ENCODE results near the gene RTN4RL1.
"Not testable (repeated sequence)": the region's sequence is repeated elsewhere in the genome, so short reads cannot be mapped to it uniquely, and the experiment has no call there.

RTN4RL1 gene

GRCh38 chr17:1982793-1983366 is 42.3 kb downstream of the RTN4RL1 start:
- H3K27ac Mint-ChIP-seq, DNase-seq, H3K9me3 Mint-ChIP-seq, H3K36me3 Mint-ChIP-seq, H3K4me3 Mint-ChIP-seq, CTCF ChIA-PET, H3K4me1 Mint-ChIP-seq: not testable (repeated sequence)
- H3K27me3 Mint-ChIP-seq: peaks cover 70% of the 10 kb centered on the region

GRCh38 chr17:1980665-1981250 is 44.4 kb downstream of the RTN4RL1 start:
- H3K4me3 Mint-ChIP-seq: no peak overlapping the region
- no peaks in the 10 kb centered on the region for H3K36me3 Mint-ChIP-seq
- peaks cover 17% of the 10 kb centered on the region for H3K4me1 Mint-ChIP-seq
- CTCF ChIA-PET: no interaction called here
- H3K27ac Mint-ChIP-seq: no peak overlapping the region
- no peaks in the 10 kb centered on the region for H3K9me3 Mint-ChIP-seq
- H3K27me3 Mint-ChIP-seq: peaks cover 83% of the 10 kb centered on the region
- DNase-seq: no peak

- H3K36me3 Mint-ChIP-seq: no peaks in the 10 kb centered on the region
- no peak overlapping the region for H3K27ac Mint-ChIP-seq
- CTCF ChIA-PET: no interaction called here
- peaks cover 26% of the 10 kb centered on the region for H3K4me1 Mint-ChIP-seq
- H3K4me3 Mint-ChIP-seq: no peak overlapping the region
- H3K9me3 Mint-ChIP-seq: no peaks in the 10 kb centered on the region
- no peak for DNase-seq
- H3K27me3 Mint-ChIP-seq: peaks cover 90% of the 10 kb centered on the region
Observed at GRCh38 chr17:1979182-1979985, 45.8 kb downstream of the RTN4RL1 start.

GRCh38 chr17:1978396-1978949 is 46.7 kb downstream of the RTN4RL1 start:
- no peak overlapping the region for H3K4me3 Mint-ChIP-seq
- no peak for DNase-seq
- peaks cover 28% of the 10 kb centered on the region for H3K4me1 Mint-ChIP-seq
- CTCF ChIA-PET: no interaction called here
- no peaks in the 10 kb centered on the region for H3K36me3 Mint-ChIP-seq
- H3K9me3 Mint-ChIP-seq: no peaks in the 10 kb centered on the region
- H3K27me3 Mint-ChIP-seq: peaks cover 85% of the 10 kb centered on the region
- H3K27ac Mint-ChIP-seq: no peak overlapping the region

- H3K36me3 Mint-ChIP-seq: no peaks in the 10 kb centered on the region
- peak; percentile 26 for DNase-seq
- CTCF ChIA-PET: no interaction called here
- H3K27me3 Mint-ChIP-seq: peaks cover 85% of the 10 kb centered on the region
- no peaks in the 10 kb centered on the region for H3K9me3 Mint-ChIP-seq
- H3K27ac Mint-ChIP-seq: no peak overlapping the region
- H3K4me3 Mint-ChIP-seq: no peak overlapping the region
- H3K4me1 Mint-ChIP-seq: peaks cover 28% of the 10 kb centered on the region
Observed at GRCh38 chr17:1977583-1978395, 47.3 kb downstream of the RTN4RL1 start.

GRCh38 chr17:1976683-1977064 is 48.5 kb downstream of the RTN4RL1 start:
- Mint-ChIP-seq H3K9me3 (no peaks in the 10 kb centered on the region), H3K4me3 (no peak overlapping the region), H3K27me3 (peaks cover 86% of the 10 kb centered on the region), H3K27ac (no peak overlapping the region), H3K4me1 (peaks cover 33% of the 10 kb centered on the region), H3K36me3 (no peaks in the 10 kb centered on the region)
- CTCF ChIA-PET: no interaction called here
- no peak for DNase-seq

- Mint-ChIP-seq H3K4me1 (peaks cover 33% of the 10 kb centered on the region), H3K27ac (no peak overlapping the region), H3K9me3 (no peaks in the 10 kb centered on the region), H3K27me3 (peaks cover 81% of the 10 kb centered on the region), H3K4me3 (no peak overlapping the region), H3K36me3 (no peaks in the 10 kb centered on the region)
- CTCF ChIA-PET: interaction anchor here (1.5 kb wide), 1 partner anchor 50 kb away, joined by 3 read pairs; no protein-coding TSS in a partner anchor
- peak; percentile 41 for DNase-seq
Observed at GRCh38 chr17:1976000-1976682, 49.0 kb downstream of the RTN4RL1 start.

GRCh38 chr17:1975573-1975972 is 49.6 kb downstream of the RTN4RL1 start:
- no peak overlapping the region for H3K4me3 Mint-ChIP-seq
- H3K27me3 Mint-ChIP-seq: peaks cover 75% of the 10 kb centered on the region
- CTCF ChIA-PET: interaction anchor here (1.5 kb wide), 1 partner anchor 50 kb away, joined by 3 read pairs; no protein-coding TSS in a partner anchor
- peaks cover 33% of the 10 kb centered on the region for H3K4me1 Mint-ChIP-seq
- H3K27ac Mint-ChIP-seq: peak overlapping the region; percentile 15
- no peak for DNase-seq
- H3K36me3 Mint-ChIP-seq: no peaks in the 10 kb centered on the region
- no peaks in the 10 kb centered on the region for H3K9me3 Mint-ChIP-seq

GRCh38 chr17:1972487-1973160 is 52.5 kb downstream of the RTN4RL1 start:
- peaks cover 68% of the 10 kb centered on the region for H3K27me3 Mint-ChIP-seq
- no peak overlapping the region for H3K27ac Mint-ChIP-seq
- H3K4me1 Mint-ChIP-seq: peaks cover 30% of the 10 kb centered on the region
- no peaks in the 10 kb centered on the region for H3K9me3 Mint-ChIP-seq
- H3K36me3 Mint-ChIP-seq: no peaks in the 10 kb centered on the region
- DNase-seq: no peak
- CTCF ChIA-PET: interaction anchor here (1.3 kb wide), 1 partner anchor 64 kb away, joined by 3 read pairs; no protein-coding TSS in a partner anchor
- no peak overlapping the region for H3K4me3 Mint-ChIP-seq

- peaks cover 20% of the 10 kb centered on the region for H3K4me1 Mint-ChIP-seq
- no peaks in the 10 kb centered on the region for H3K9me3 Mint-ChIP-seq
- CTCF ChIA-PET: no interaction called here
- no peaks in the 10 kb centered on the region for H3K36me3 Mint-ChIP-seq
- H3K27ac Mint-ChIP-seq: no peak overlapping the region
- H3K4me3 Mint-ChIP-seq: no peak overlapping the region
- no peak for DNase-seq
- H3K27me3 Mint-ChIP-seq: peaks cover 68% of the 10 kb centered on the region
Observed at GRCh38 chr17:1970843-1971384, 54.2 kb downstream of the RTN4RL1 start.

- Mint-ChIP-seq H3K27ac (no peak overlapping the region), H3K9me3 (no peaks in the 10 kb centered on the region), H3K4me1 (peaks cover 10% of the 10 kb centered on the region), H3K36me3 (no peaks in the 10 kb centered on the region), H3K27me3 (peaks cover 60% of the 10 kb centered on the region), H3K4me3 (no peak overlapping the region)
- CTCF ChIA-PET: interaction anchor here (0.5 kb wide), 1 partner anchor 384 kb away, joined by 3 read pairs; no protein-coding TSS in a partner anchor
- no peak for DNase-seq
Observed at GRCh38 chr17:1969712-1970111, 55.4 kb downstream of the RTN4RL1 start.

GRCh38 chr17:1967213-1967612 is 57.9 kb downstream of the RTN4RL1 start:
- H3K27ac Mint-ChIP-seq: no peak overlapping the region
- no peaks in the 10 kb centered on the region for H3K9me3 Mint-ChIP-seq
- H3K4me3 Mint-ChIP-seq: no peak overlapping the region
- H3K36me3 Mint-ChIP-seq: no peaks in the 10 kb centered on the region
- peaks cover 43% of the 10 kb centered on the region for H3K27me3 Mint-ChIP-seq
- H3K4me1 Mint-ChIP-seq: peaks cover 2% of the 10 kb centered on the region
- DNase-seq: no peak
- CTCF ChIA-PET: no interaction called here

Measured in activated naive CD4-positive, alpha-beta T cell treated with anti-CD3 and anti-CD28 coated beads, Interleukin-2, amount 10 ng/mL, durations not matched to agents 7 days and 5 days (primary cell).